T47D (cell line): Measurements from ENCODE around the gene CP.
A peak's percentile ranks its signal among the peaks of the same experiment; 100 is the strongest.

ENCODE experiments used
- DNase-seq, 2 experiments: peaks; one replicate each; pipeline versions ENCODE4 v3.0.0 to v3.0.0-alpha.2; 2011 to 2012; ENCODE audit warnings: low read depth in 1 of 2, low spot score in 1 of 2
- JUND ChIP-seq: IDR thresholded peaks from 2 replicates; pipeline ENCODE4 v1.6.1; 2012; ENCODE audit warnings: low read depth
- in situ Hi-C: cut with HindIII; loops from 2 replicates; pipeline ENCODE4 v1.10.0; 2016; ENCODE audit warnings: low sequenced_read_pairs, low pct_unique_long_range_greater_than_20kb

CP gene

GRCh38 chr3:149162007-149162406 lies 59.6 kb downstream of the CP start:
- no peak for TF ChIP-seq JUND
- in situ Hi-C loops: no loop called here
- DNase-seq: no peak

- in situ Hi-C loops: no loop called here
- no peak for TF ChIP-seq JUND
These were observed 60.8 kb downstream of the CP start for GRCh38 chr3:149160754-149161300.

GRCh38 chr3:149153402-149153801 lies 68.2 kb downstream of the CP start:
- no peak for TF ChIP-seq JUND
- in situ Hi-C loops: no loop called here
- DNase-seq: no peak

More at GRCh38 chr3:149160754-149161300, 60.8 kb downstream of the CP start:
- no peak for DNase-seq

- in situ Hi-C loops: no loop called here
- DNase-seq: no peak
- TF ChIP-seq JUND: no peak
These were observed 69.2 kb downstream of the CP start for GRCh38 chr3:149152420-149152819.

GRCh38 chr3:149151843-149152242 lies 69.8 kb downstream of the CP start:
- in situ Hi-C loops: no loop called here
- DNase-seq: no peak
- no peak for TF ChIP-seq JUND

GRCh38 chr3:149150436-149150835 lies 71.2 kb downstream of the CP start:
- in situ Hi-C loops: no loop called here
- no peak for DNase-seq
- no peak for TF ChIP-seq JUND

GRCh38 chr3:149145974-149146373 lies 75.7 kb downstream of the CP start:
- no peak for DNase-seq
- in situ Hi-C loops: no loop called here
- no peak for TF ChIP-seq JUND

GRCh38 chr3:149145356-149145755 lies 76.3 kb downstream of the CP start:
- no peak for TF ChIP-seq JUND
- no peak for DNase-seq
- in situ Hi-C loops: no loop called here

- in situ Hi-C loops: no loop called here
These were observed 78.9 kb downstream of the CP start for GRCh38 chr3:149142682-149143081.

DNA sequence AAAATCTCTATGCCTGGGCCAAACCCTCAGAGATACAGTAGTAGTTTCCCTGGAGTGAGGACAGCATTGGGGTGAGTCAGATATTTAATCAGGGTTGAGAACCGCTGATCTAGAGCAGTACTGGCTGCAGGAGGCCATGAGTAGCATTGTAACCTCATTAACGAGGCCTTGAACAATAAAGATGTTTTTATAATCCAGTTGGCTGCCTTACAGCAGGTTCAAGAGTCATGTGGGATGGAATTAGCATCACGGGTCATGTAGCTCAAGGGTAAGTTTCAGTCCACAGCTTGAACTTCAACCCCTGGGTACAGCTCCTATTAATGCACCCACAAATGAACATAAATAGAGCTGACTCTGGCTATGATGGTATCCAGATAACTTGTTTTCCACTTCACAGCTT lies 87.1 kb downstream of the CP start:
- DNase-seq: no peak
- in situ Hi-C loops: no loop called here
- no peak for TF ChIP-seq JUND

More at GRCh38 chr3:149142682-149143081, 78.9 kb downstream of the CP start:
- TF ChIP-seq JUND: no peak
- DNase-seq: no peak

- no peak for DNase-seq
- in situ Hi-C loops: no loop called here
- no peak for TF ChIP-seq JUND
These were observed 90.0 kb downstream of the CP start for GRCh38 chr3:149131589-149131988.

DNA sequence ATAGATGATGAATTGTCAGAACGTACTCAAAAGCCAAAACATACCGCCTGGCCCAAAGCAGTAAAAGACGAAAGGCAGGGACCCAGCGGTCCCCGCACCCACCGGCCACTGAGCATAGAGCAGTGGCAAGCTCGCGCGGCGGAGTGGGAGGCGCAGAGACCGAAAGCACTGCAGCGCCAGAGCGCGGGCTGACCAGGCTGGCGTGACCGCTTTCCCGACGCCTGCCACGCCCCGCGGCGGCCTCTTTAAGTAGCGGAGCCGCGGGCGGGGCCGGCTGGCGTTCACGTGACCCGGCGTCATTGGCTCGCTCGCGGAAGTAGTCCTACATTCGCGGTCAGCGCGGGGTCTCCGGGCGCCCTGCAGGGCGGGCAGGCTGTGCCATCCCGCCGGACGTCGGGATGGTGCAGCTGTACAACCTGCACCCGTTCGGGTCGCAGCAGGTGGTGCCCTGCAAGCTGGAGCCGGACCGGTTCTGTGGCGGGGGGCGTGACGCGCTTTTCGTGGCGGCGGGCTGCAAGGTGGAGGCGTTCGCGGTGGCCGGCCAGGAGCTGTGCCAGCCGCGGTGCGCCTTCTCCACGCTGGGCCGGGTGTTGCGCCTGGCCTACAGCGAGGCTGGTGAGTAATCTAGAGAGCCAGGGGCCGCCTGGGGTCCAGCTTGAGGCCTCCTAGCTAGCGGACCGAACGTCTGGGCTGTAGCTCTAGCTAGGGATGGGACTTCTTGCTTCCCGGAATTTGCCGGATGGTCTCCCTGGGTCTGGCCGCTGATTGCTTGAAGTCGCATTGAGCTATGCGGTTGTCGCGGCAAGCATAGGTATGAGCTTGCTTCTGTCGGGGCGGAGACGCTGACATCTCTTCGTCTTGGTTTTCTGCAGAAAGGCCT lies 92.1 kb downstream of the CP start, which contains the start of gene HPS3:
TSS of gene HPS3 (plus strand) at position 313 of the 880 bp plus-strand sequence. CDS start at position 399, 86 bp downstream.
- in situ Hi-C loops: no loop called here
- TF ChIP-seq JUND: no peak
- peak; percentile 93 to 96 for DNase-seq

GRCh38 chr3:149128821-149129220 lies 92.8 kb downstream of the CP start:
- in situ Hi-C loops: no loop called here
- TF ChIP-seq JUND: no peak
- DNase-seq: peak in 1 of 2 experiments; percentile 11
